CD14-positive monocyte (primary cell): ENCODE data around the gene PTTG1IP. TPM values are rescaled to one million over a fixed set of nuclear protein-coding genes. Genes with fewer than 3 reads are reported as not detected.

Experiments used
- DNase-seq, 3 donors: peaks; one replicate each; pipeline ENCODE4 v3.0.0-alpha.2; 2011 to 2022
- H2AFZ ChIP-seq: 2 replicates; pipeline ENCODE4 v1.6.0; 2012; ENCODE audit warnings: mild to moderate bottlenecking, low read depth, low read length, inconsistent platforms; ENCODE audit not compliant: insufficient read depth, poor library complexity, severe bottlenecking
- H3K27ac ChIP-seq, 2 donors: 1 replicate in 1 of 2; 2 replicates in 1 of 2; pipeline ENCODE4 v1.5.1; 2012 to 2013; ENCODE audit warnings: low read length in 2 of 2, control low read depth in 1 of 2, inconsistent platforms in 1 of 2, low read depth in 1 of 2, mild to moderate bottlenecking in 1 of 2
- H3K27me3 ChIP-seq, 2 donors: one replicate each; pipeline versions ENCODE4 v1.6.0 to v1.6.1; 2011 to 2013; ENCODE audit warnings: low read length in 2 of 2; ENCODE audit not compliant: control insufficient read depth in 2 of 2, insufficient read depth in 2 of 2
- H3K36me3 ChIP-seq, 2 donors: replicated peaks in 1 of 2; 1 replicate in 1 of 2; 2 replicates in 1 of 2; pipeline versions ENCODE4 v1.5.1 to v1.6.1; 2012 to 2013; ENCODE audit warnings: low read length in 2 of 2, control low read depth in 1 of 2, inconsistent platforms in 1 of 2, mild to moderate bottlenecking in 1 of 2; ENCODE audit not compliant: insufficient read depth in 2 of 2, control insufficient read depth in 1 of 2
- H3K4me1 ChIP-seq, 2 donors: 1 replicate in 1 of 2; 2 replicates in 1 of 2; pipeline versions ENCODE4 v1.5.1 to v1.6.1; 2012 to 2013; ENCODE audit warnings: low read length in 2 of 2, control low read depth in 1 of 2, inconsistent platforms in 1 of 2, mild to moderate bottlenecking in 1 of 2, moderate library complexity in 1 of 2; ENCODE audit not compliant: insufficient read depth in 2 of 2, control insufficient read depth in 1 of 2
- H3K4me2 ChIP-seq: replicated peaks from 2 replicates; pipeline ENCODE3; 2012; ENCODE audit warnings: low read length, moderate library complexity, mild to moderate bottlenecking; ENCODE audit not compliant: poor library complexity, severe bottlenecking; ENCODE audit errors: extremely low read depth
- H3K4me3 ChIP-seq, 3 experiments: fragments of 200-600 bp in 1 of 3; sonication (generic) in 1 of 3; replicated peaks in 1 of 3; 1 replicate in 2 of 3; 2 replicates in 1 of 3; pipeline ENCODE4 v1.5.1; 2011 to 2013; ENCODE audit warnings: low read length in 3 of 3, mild to moderate bottlenecking in 3 of 3, control low read depth in 2 of 3, low read depth in 2 of 3, inconsistent platforms in 1 of 3, moderate library complexity in 1 of 3
- H3K79me2 ChIP-seq: 2 replicates; pipeline ENCODE4 v1.6.0; 2012; ENCODE audit warnings: mild to moderate bottlenecking, control low read depth, inconsistent platforms, low read length, moderate library complexity; ENCODE audit not compliant: insufficient read depth
- H3K9ac ChIP-seq: 2 replicates; pipeline ENCODE4 v1.6.0; 2017; ENCODE audit warnings: low read length, mild to moderate bottlenecking; ENCODE audit not compliant: insufficient read depth, poor library complexity, severe bottlenecking
- H3K9me3 ChIP-seq, 2 donors: replicated peaks in 1 of 2; 1 replicate in 1 of 2; 2 replicates in 1 of 2; pipeline versions ENCODE4 v1.5.1 to v1.6.1; 2012 to 2013; ENCODE audit warnings: low read length in 2 of 2, control low read depth in 1 of 2; ENCODE audit not compliant: control insufficient read depth in 1 of 2, insufficient read depth in 1 of 2
- H4K20me1 ChIP-seq: 2 replicates; pipeline ENCODE4 v1.6.0; 2012; ENCODE audit warnings: mild to moderate bottlenecking, low read length, control low read depth, moderate library complexity; ENCODE audit not compliant: insufficient read depth
- H3K27ac Mint-ChIP-seq, 7 donors: one replicate each; pipeline ENCODE4 v1.8.0; 2020; ENCODE audit warnings: mild to moderate bottlenecking in 7 of 7, mixed read lengths in 7 of 7, moderate library complexity in 6 of 7, inconsistent platforms in 2 of 7
- H3K27me3 Mint-ChIP-seq, 3 donors: one replicate each; pipeline ENCODE4 v1.8.0; 2021 to 2022; ENCODE audit warnings: low read depth in 3 of 3, mild to moderate bottlenecking in 3 of 3, mixed read lengths in 3 of 3, moderate library complexity in 3 of 3, inconsistent platforms in 1 of 3
- H3K36me3 Mint-ChIP-seq, 2 donors: one replicate each; pipeline ENCODE4 v1.8.0; 2020; ENCODE audit warnings: mixed read lengths in 2 of 2, inconsistent platforms in 1 of 2, mild to moderate bottlenecking in 1 of 2
- H3K4me1 Mint-ChIP-seq: one replicate; pipeline ENCODE4 v1.8.0; 2020; ENCODE audit warnings: mild to moderate bottlenecking, mixed read lengths
- H3K4me3 Mint-ChIP-seq, 2 donors: one replicate each; pipeline ENCODE4 v1.8.0; 2020; ENCODE audit warnings: mild to moderate bottlenecking in 2 of 2, mixed read lengths in 2 of 2, moderate library complexity in 1 of 2
- H3K9me3 Mint-ChIP-seq, 7 donors: one replicate each; pipeline ENCODE4 v1.8.0; 2020 to 2022; ENCODE audit warnings: mixed read lengths in 7 of 7, mild to moderate bottlenecking in 6 of 7, moderate library complexity in 6 of 7, inconsistent platforms in 2 of 7
- CTCF ChIP-seq: fragments of 200-600 bp; IDR thresholded peaks from one replicate; pipeline ENCODE4 v1.8.0; 2022; ENCODE audit warnings: antibody characterized with exemption, mild to moderate bottlenecking
- WGBS: methylation state at CpG from one replicate; pipeline ENCODE4 v1.1.5; 2013; ENCODE audit warnings: missing lambda C conversion rate; ENCODE audit not compliant: insufficient coverage; 5-methylcytosine and 5-hydroxymethylcytosine counted together
- intact Hi-C, 2 donors: fragments of 100-400 bp; cut with micrococcal nuclease; formaldehyde crosslinking; loops; one replicate each; pipeline versions ENCODE4 v1.15.0 to v1.15.1; 2023
- polyA plus RNA-seq, 3 donors: library from polyadenylated mRNA; depleted of rRNA in 1 of 3; unstranded in 2 of 3; stranded (reverse) in 1 of 3; fragments of 300-500 nt in 2 of 3; fragments of >200 nt in 1 of 3; fragmentation: Illumina TruSeq in 2 of 3; gene quantifications; 1 replicate in 2 of 3; 2 replicates in 1 of 3; pipeline ENCODE4 v1.2.3, GENCODE V29; 2012 to 2021

Gene PTTG1IP
- polyA plus RNA-seq, 3 donors = 118 to 238 (median 206) TPM

- Mint-ChIP-seq H3K9me3 (peaks cover 0 to 1% (median 0%) of the 10 kb centered on the region in 7 donors), H3K27ac (peak overlapping the region in 2 of 7 donors; percentile 70 to 73), H3K4me3 (no peak overlapping the region), H3K4me1 (peaks cover 57% of the 10 kb centered on the region), H3K27me3 (peaks cover 0 to 3% (median 0%) of the 10 kb centered on the region in 3 donors), H3K36me3 (peaks cover 72 to 100% of the 10 kb centered on the region in 2 donors)
- no peak overlapping the region for H3K4me3 ChIP-seq
- no peaks in the 10 kb centered on the region for H3K27me3 ChIP-seq
- H3K4me2 ChIP-seq = no peak overlapping the region
- no peak for DNase-seq
- WGBS = 96% methylated on average over 27 of the region's 27 CpGs
- peaks cover 95 to 97% of the 10 kb centered on the region in 2 donors for H3K36me3 ChIP-seq
- intact Hi-C loops = no loop called here
- no peaks in the 10 kb centered on the region for H3K9me3 ChIP-seq
- peaks cover 62 to 85% of the 10 kb centered on the region in 2 donors for H3K4me1 ChIP-seq
- H3K9ac ChIP-seq = no peak overlapping the region
- peaks cover 100% of the 10 kb centered on the region for H4K20me1 ChIP-seq
- no peak overlapping the region for H2AFZ ChIP-seq
- H3K27ac ChIP-seq = peak overlapping the region in 1 of 2 donors; percentile 39
- no peak for TF ChIP-seq CTCF
- peaks cover 93% of the 10 kb centered on the region for H3K79me2 ChIP-seq
Observed at GRCh38 chr21:44901391-44902074, 28.0 kb upstream of the PTTG1IP start.

GRCh38 chr21:44900559-44901251 lies 27.2 kb upstream of the PTTG1IP start:
- H2AFZ ChIP-seq = no peak overlapping the region
- no peak overlapping the region for H3K9ac ChIP-seq
- H3K4me2 ChIP-seq = no peak overlapping the region
- H3K27ac Mint-ChIP-seq = peak overlapping the region in 5 of 7 donors; percentile 30 to 79 (median 50)
- H3K79me2 ChIP-seq = peaks cover 92% of the 10 kb centered on the region
- H3K9me3 Mint-ChIP-seq = peaks cover 0 to 1% (median 0%) of the 10 kb centered on the region in 7 donors
- no peaks in the 10 kb centered on the region for H3K27me3 ChIP-seq
- peaks cover 100% of the 10 kb centered on the region for H4K20me1 ChIP-seq
- no peak for DNase-seq
- no peak overlapping the region for H3K4me3 ChIP-seq
- H3K36me3 Mint-ChIP-seq = peaks cover 73 to 100% of the 10 kb centered on the region in 2 donors
- H3K27ac ChIP-seq = peak overlapping the region; percentile 23 to 39
- H3K27me3 Mint-ChIP-seq = peaks cover 0 to 1% (median 0%) of the 10 kb centered on the region in 3 donors
- H3K36me3 ChIP-seq = peaks cover 99 to 100% of the 10 kb centered on the region in 2 donors
- H3K4me1 Mint-ChIP-seq = peaks cover 48% of the 10 kb centered on the region
- no peaks in the 10 kb centered on the region for H3K9me3 ChIP-seq
- TF ChIP-seq CTCF = no peak
- peaks cover 56 to 76% of the 10 kb centered on the region in 2 donors for H3K4me1 ChIP-seq
- 97% methylated on average over 26 of the region's 28 CpGs for WGBS
- intact Hi-C loops = no loop called here
- no peak overlapping the region for H3K4me3 Mint-ChIP-seq
